ENCODE results near the gene TAL1. TPM values are rescaled to one million over a fixed set of nuclear protein-coding genes. Genes with fewer than 3 reads are reported as not detected.
A peak's percentile ranks its signal among the peaks of the same experiment; 100 is the strongest.

The TAL1 gene
- total and polyA plus RNA-seq, 2 of the 13 experiments (the other 11 are each of a cell fraction or from before 2014, with no cell fraction given): 0.05 TPM; not detected in 1

GRCh38 chr1:47179017-47179987 is 52.7 kb downstream of the TAL1 start (continued):
- TF ChIP-seq CBX1 (IDR thresholded peaks at IDR 0.05; ENCODE audit: low read depth): no peak
- peak; percentile 60 for TF ChIP-seq GABPA (IDR thresholded peaks at IDR 0.05; ENCODE audit: low read depth, low read length)
- peak; percentile 88 for TF ChIP-seq GABPA (CRISPR knock-in tag; IDR thresholded peaks at IDR 0.05; ENCODE audit: low read depth)
- no peak for TF ChIP-seq ZNF737 (CRISPR knock-in tag; IDR thresholded peaks at IDR 0.05; ENCODE audit: borderline replicate concordance)
- TF ChIP-seq ZNF280D (CRISPR knock-in tag; IDR thresholded peaks at IDR 0.05): peak; percentile 80; the same call in 1 of the 2 replicates
- peak; percentile 93 for TF ChIP-seq ERF (CRISPR knock-in tag; IDR thresholded peaks at IDR 0.05)
- TF ChIP-seq GLI4 (CRISPR knock-in tag; IDR thresholded peaks at IDR 0.05; ENCODE audit: borderline replicate concordance): no peak
- TF ChIP-seq CSRNP2 (CRISPR knock-in tag; conservative IDR thresholded peaks at IDR 0.05; ENCODE audit: low read depth): no peak
- no peak for TF ChIP-seq ZNF253 (CRISPR knock-in tag; IDR thresholded peaks at IDR 0.05; ENCODE audit: borderline replicate concordance)
- TF ChIP-seq ZFX (CRISPR knock-in tag; IDR thresholded peaks at IDR 0.05; ENCODE audit: low read depth): peak; percentile 23; the same call in 1 of the 2 replicates
- TF ChIP-seq ZHX1 (CRISPR knock-in tag; IDR thresholded peaks at IDR 0.05; ENCODE audit: low read depth): no peak
- peak; percentile 98 for TF ChIP-seq STAG1 (CRISPR knock-in tag; IDR thresholded peaks at IDR 0.05)
- peak; percentile 33; the same call in 1 of the 2 replicates for TF ChIP-seq POLR2AphosphoS5 (IDR thresholded peaks at IDR 0.05; ENCODE audit: low read depth, low read length)
- no peak for TF ChIP-seq FOXA1 (IDR thresholded peaks at IDR 0.05)
- no peak for TF ChIP-seq FOXA1 (CRISPR knock-in tag; IDR thresholded peaks at IDR 0.05)
- TF ChIP-seq SPEN (CRISPR knock-in tag; IDR thresholded peaks at IDR 0.05; ENCODE audit: low read depth): peak; percentile 71; the same call in 1 of the 2 replicates
- TF ChIP-seq TSC22D2 (CRISPR knock-in tag; IDR thresholded peaks at IDR 0.05; ENCODE audit: borderline replicate concordance): peak; percentile 39; the same call in 1 of the 2 replicates
- 0 out of 2 replicates have a peak, but pooled peaks have one; percentile 60 for TF ChIP-seq MTERF4 (CRISPR knock-in tag; IDR thresholded peaks at IDR 0.05)
- peak; percentile 46; the same call in 1 of the 2 replicates for TF ChIP-seq HCFC1 (IDR thresholded peaks at IDR 0.05; ENCODE audit: low read depth, low read length)
- TF ChIP-seq ZNF720 (CRISPR knock-in tag; IDR thresholded peaks at IDR 0.05): no peak
